Cardiac fibroblast (primary cell): ENCODE measurements around the gene FLT4.

ENCODE experiments used
- DNase-seq, 2 donors: peaks; one replicate each; pipeline versions ENCODE4 v3.0.0 to v3.0.0-alpha.2; 2010; ENCODE audit warnings: low read depth in 2 of 2
- H3K4me3 ChIP-seq, 2 donors: replicated peaks in 1 of 2; 1 replicate in 1 of 2; 2 replicates in 1 of 2; pipeline ENCODE4 v1.5.1; 2011; ENCODE audit warnings: low read depth in 2 of 2, low read length in 2 of 2, mild to moderate bottlenecking in 2 of 2, moderate library complexity in 1 of 2
- CTCF ChIP-seq: IDR thresholded peaks from one replicate; pipeline ENCODE4 v1.5.1; 2011; ENCODE audit warnings: low read depth, mild to moderate bottlenecking, low read length, inconsistent platforms

FLT4 gene

GRCh38 chr5:180628827-180629750 lies 20.3 kb downstream of the FLT4 start:
- DNase-seq: no peak
- TF ChIP-seq CTCF: no peak
- no peak overlapping the region for H3K4me3 ChIP-seq

GRCh38 chr5:180628211-180628610 lies 21.2 kb downstream of the FLT4 start:
- no peak for DNase-seq
- H3K4me3 ChIP-seq: no peak overlapping the region
- TF ChIP-seq CTCF: no peak

GRCh38 chr5:180627386-180628120 lies 21.8 kb downstream of the FLT4 start:
- no peak overlapping the region for H3K4me3 ChIP-seq
- no peak for TF ChIP-seq CTCF
- DNase-seq: no peak

GRCh38 chr5:180626661-180627385 lies 22.6 kb downstream of the FLT4 start:
- no peak for TF ChIP-seq CTCF
- DNase-seq: no peak
- H3K4me3 ChIP-seq: no peak overlapping the region

GRCh38 chr5:180625791-180626660 lies 23.4 kb downstream of the FLT4 start:
- no peak for TF ChIP-seq CTCF
- DNase-seq: no peak
- no peak overlapping the region for H3K4me3 ChIP-seq
